LoVo (cell line): ENCODE measurements around the gene PLEKHA3.
"Not testable (repeated sequence)": the region's sequence is repeated elsewhere in the genome, so short reads cannot be mapped to it uniquely, and the experiment has no call there.

Source experiments
- DNase-seq: peaks from one replicate; pipeline ENCODE4 v3.0.0-alpha.2; 2016; ENCODE audit warnings: low spot score

The PLEKHA3 gene

GRCh38 chr2:178525460-178525859, 45.2 kb downstream of the PLEKHA3 start:
- not testable (repeated sequence) for DNase-seq

GRCh38 chr2:178526256-178526655, 46.0 kb downstream of the PLEKHA3 start:
- DNase-seq = no peak

DNA sequence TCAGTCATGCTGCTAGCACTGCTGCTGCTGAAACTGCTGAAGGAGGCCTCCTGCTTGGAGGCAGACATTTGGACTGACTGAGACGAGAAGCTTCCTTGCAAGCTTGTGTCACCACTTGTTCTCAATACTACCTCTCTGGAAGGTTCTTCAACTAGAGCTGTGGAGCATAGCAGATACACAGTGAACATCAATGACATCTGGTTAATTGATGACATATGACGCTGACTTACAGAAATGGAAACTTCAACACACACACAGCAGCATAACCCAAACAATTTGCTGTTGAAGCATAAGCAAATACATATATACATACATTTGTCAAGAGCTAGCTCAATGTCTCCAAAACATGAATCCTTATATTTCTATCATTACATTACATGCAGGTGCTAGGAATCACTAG, 47.3 kb downstream of the PLEKHA3 start:
- no peak for DNase-seq

DNA sequence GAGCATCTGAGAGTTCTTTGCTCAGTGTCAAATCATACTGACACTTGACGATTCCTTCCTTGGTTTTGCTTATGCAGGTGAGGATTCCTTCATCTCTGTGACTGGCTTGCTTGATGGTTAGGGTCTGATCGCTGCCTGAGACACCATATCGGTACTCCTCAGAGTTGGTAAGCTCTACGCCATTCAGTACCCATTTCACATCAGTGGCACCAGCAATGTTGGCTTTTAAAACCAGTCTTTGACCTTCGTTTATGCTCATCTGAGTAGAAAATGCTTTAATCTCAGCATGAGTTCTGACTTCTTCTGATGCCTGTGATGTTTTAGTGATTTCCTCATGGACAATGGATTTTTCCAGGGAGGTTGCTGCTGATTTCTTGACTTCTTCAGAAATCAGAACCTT, 48.4 kb downstream of the PLEKHA3 start:
- no peak for DNase-seq

- no peak for DNase-seq
Observed at GRCh38 chr2:178529194-178529593, 48.9 kb downstream of the PLEKHA3 start.

GRCh38 chr2:178530131-178530530, 49.9 kb downstream of the PLEKHA3 start:
- DNase-seq = no peak

DNA sequence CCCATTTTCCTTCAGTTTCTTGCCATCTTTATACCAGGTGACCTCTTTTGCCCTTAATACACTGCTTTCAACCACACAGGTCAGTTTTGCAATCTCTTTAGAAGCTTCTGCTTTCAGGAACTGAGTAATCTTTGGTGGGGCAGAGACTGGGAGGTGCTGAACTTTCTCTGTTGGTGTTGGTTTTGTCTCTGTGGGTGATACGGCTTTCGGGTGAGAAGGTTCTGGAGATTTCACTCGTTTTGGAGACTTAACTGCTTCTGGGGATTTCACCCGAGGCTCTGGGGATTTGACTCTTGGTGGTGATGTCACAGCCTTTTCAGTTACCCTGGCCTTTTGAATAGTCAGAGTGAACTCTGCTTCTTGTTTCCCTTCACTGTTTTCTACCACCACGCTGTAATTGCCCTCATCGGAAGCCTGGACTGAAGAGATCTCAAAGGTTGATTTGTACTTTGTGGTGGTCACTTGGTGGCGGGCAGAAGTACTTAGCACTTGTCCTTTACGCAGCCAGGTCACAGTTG, 50.4 kb downstream of the PLEKHA3 start:
- no peak for DNase-seq

DNA sequence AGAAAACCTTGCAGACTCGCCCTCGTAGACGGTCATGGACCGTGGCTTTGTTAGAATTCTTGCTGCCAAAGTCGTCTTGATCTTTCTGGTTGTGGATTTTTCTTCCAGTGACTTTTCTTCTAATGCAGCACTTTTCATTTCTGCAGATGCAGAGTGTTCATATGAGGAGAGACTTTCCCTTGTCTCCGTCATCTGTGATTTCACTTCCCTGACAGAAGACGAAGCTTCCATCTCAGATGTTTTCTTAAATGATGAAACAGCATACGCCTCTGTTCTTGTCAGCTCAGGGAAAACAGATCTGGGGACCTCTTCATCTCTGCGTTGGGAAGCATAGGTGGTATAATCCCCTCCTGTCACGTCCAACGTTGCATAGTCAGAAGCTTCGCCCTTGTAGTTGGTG, 50.9 kb downstream of the PLEKHA3 start:
- DNase-seq = no peak

DNA sequence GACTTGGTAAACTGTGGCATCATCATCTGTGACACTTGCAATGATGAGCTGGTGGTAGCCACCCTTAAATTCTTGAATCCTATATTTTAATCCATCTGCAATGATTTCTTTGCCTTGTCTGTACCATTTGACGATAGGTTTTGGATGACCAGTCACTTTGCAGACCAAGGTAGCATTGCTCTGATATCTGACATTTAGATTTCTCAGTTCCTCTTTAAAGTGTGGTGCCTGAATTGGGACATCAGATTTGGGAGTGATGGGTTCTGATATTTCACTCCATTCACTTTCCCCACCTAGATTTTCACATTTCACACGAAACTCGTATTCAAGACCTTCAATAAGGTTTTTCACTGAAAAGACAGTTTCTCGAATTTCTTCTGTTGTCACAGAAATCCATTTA, 55.8 kb downstream of the PLEKHA3 start:
- DNase-seq = no peak

- no peak for DNase-seq
Observed at GRCh38 chr2:178542161-178542560, 61.9 kb downstream of the PLEKHA3 start.

- DNase-seq = no peak
Observed at GRCh38 chr2:178542569-178542968, 62.3 kb downstream of the PLEKHA3 start.

GRCh38 chr2:178550352-178550751, 70.1 kb downstream of the PLEKHA3 start:
- no peak for DNase-seq

- no peak for DNase-seq
Observed at GRCh38 chr2:178553047-178553446, 72.8 kb downstream of the PLEKHA3 start.
